HG03442 (cell line): ENCODE results near the gene ARL10.
A peak's percentile ranks its signal among the peaks of the same experiment; 100 is the strongest.

Experiments used
- ATAC-seq: cut with Tn5 transposase; IDR thresholded peaks from one replicate; pipeline ENCODE4 v1.9.1; 2021; ENCODE audit warnings: mild to moderate bottlenecking, moderate library complexity; ENCODE audit not compliant: unreplicated experiment

The ARL10 gene

DNA sequence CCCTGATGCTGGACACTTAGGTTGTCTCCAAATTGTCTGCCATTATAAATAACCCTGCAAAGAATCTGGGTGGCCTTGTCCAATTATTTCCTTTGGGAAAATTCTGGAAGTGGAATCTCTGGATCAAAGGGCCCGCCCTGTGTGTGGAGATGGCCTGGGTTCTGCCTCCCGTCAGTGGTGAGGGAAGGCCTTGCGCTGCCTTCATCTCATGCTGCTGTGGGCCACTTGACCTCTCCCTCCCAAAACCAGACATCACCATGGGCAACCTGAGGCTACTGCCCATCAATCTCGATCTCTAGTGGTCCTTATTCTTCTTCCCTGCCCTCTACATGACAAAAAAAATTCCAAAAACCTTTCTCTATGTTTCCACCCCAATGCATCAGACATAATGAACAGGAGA, 44.5 kb downstream of the ARL10 start:
- no peak for ATAC-seq

DNA sequence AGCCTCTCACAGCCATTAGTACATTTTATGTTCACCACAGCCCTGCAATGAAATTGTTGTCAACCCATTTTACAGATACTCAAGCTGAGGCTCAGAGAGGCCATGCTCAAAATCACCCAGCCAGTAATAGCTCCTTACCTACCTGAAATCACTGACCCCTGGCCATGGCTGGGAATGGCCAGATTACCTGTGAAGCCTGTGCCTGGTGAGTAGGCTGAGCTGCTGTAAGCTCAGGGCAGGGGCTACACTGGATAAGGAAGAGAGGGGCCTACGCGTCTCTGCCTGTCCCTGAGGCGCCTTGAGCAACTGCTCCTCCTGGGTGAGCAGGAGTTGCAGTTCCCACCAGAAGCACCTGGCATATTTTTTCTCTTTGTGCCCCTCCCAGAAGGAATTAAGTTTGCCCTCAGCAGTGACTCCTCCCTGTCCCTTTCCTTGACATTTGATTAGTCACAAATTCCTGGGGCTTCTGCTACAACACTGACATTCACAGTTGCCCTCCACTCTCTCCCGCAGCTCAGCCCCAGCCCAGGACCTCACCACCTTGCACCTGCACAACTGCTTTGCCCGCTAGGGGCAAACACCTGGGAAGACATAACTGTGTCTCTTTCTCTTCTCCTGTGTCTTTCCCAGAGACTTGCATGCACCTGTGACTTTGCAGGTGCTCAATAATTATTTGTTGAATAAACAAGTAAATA, 45.3 kb downstream of the ARL10 start:
- ATAC-seq = no peak

- no peak for ATAC-seq
These were observed 47.4 kb downstream of the ARL10 start for GRCh38 chr5:176412517-176413254.

DNA sequence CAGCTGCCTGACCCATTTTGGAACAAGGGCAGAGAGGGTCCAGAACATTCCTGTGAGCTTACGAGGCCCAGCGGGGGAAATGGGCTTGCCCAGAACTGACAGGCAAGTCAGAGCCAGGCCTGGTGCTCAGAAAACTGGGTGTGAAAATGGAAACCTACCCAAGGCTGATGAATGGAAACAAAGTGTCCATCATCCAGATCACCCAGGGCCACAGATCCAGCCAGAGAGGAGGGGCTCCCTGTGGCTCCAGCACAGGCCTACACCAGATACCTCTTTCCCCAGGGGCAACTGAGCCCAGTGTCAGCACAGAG, 47.9 kb downstream of the ARL10 start:
- no peak for ATAC-seq

GRCh38 chr5:176413709-176414191, 48.5 kb downstream of the ARL10 start:
- ATAC-seq = no peak

DNA sequence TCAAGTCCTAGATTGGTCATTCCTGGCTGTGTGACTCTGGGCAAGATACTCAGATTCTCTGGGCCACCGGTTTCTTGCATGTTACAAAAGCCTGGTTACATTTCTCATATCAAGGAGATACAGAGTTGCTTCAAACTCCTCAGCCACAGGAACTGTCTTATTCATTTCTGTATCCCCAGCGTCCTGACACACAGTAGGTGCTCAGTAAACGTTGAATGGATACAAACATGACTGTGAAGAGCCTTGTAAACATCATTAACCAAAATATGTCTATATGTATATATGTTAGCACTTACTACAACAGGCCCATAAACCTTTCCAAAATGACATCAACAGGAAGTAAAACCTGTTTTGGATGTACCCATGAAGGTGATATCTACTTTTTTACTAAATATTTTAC, 49.4 kb downstream of the ARL10 start:
- no peak for ATAC-seq

- ATAC-seq = no peak
These were observed 50.1 kb downstream of the ARL10 start for GRCh38 chr5:176415240-176415951.

- ATAC-seq = peak; percentile 88
These were observed 51.0 kb downstream of the ARL10 start, which contains the start of gene CLTB for GRCh38 chr5:176415952-176416924. TSS of gene CLTB (minus strand) at chr5:176416539. CDS start at chr5:176416363, 176 bp downstream.

DNA sequence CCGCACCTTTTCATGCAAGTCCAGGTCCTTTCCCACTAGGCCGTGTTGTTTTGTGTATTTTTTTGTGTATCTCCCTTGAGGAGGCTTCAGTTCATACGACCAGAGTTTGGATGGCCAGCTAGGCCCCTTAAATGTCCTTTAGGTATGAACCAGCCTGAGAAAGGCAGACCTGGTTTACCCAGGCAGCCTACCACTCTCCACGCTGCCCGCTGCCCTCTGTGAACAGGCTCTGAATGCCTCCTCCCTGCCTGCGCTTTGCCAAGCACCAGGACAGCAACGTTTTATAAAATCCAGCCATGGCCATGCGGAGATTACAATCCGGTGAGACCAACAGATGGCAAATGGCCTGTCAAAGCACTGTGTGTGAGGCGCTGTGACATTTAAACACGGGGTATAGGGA, 51.7 kb downstream of the ARL10 start:
- ATAC-seq = no peak

DNA sequence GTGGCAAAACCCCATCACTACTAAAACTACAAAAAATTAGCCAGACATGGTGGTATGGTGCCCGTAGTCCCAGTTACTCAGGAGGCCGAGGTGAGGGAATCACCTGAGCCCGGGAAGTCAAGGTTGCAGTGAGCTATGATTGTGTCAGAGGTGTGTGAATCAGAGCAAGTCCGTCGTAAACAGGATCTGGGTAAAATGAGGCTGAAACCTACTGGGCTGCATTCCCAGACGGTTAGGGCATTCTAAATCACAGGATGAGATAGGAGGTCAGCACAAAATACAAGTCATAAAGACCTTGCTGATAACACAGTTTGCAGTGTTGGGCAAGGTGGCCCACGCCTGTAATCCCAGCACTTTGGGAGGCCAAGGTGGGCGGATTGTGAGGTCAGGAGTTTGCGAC, 53.0 kb downstream of the ARL10 start:
- ATAC-seq = no peak

- ATAC-seq = no peak
These were observed 54.8 kb downstream of the ARL10 start for GRCh38 chr5:176420086-176420485.

GRCh38 chr5:176420972-176421544, 55.8 kb downstream of the ARL10 start:
- no peak for ATAC-seq

DNA sequence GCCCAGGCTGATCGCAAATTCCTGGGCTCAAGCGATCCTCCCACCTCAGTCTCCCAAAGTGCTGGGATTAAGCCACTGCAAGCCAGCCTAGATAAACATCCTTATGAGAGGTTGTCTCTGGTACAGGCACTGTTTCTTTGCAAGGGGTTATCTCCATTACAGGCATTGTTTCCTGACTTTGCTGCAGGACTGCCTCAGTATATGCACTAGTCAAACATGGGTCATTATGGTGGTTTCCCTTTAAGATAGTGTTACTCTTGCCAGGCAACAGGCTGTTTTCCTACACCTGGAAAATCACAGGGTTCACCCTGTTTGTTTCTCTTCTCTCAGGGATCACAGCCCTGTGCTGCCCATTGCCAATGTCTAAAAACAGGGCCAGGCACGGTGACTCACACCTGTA, 58.9 kb downstream of the ARL10 start:
- ATAC-seq = no peak

GRCh38 chr5:176425138-176425537, 59.9 kb downstream of the ARL10 start:
- no peak for ATAC-seq

DNA sequence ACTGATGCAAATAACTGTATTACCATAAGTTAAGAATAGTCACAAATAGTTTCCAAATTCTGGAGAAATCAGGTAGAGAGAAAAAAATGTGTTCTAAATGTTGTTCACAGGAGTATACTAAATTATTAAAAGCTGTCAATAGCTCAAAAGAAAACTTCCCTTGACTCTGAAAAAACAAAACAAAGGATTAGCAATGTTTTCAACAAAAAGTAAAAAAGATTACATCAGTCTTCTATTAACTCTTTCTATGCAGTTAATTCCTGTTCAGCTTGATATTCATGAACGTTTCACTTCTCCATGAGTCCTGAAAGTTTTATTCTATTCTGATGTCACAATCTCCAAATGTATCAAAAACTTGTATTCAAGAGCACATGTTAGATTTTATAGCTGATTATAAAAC, 60.5 kb downstream of the ARL10 start:
- ATAC-seq = no peak

DNA sequence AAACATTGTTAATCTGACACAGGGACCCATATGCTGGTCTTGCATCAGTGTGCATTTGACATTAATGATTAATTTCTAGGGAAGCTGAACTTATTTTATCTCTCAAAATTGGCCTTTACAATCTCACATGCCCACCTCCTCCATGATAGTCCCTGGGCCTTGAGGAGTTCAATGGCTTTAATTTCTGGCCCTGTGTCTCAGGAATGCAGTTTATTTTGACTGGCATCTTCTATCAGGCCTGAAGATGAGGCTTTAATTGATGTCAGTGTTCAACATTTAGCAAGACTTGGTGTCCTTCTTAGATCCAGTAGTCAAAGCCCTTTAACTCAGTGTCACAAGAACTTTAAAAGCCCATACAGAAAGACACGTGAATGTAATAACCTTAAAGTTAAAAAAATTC, 61.6 kb downstream of the ARL10 start:
- no peak for ATAC-seq

GRCh38 chr5:176427971-176428370, 62.7 kb downstream of the ARL10 start:
- no peak for ATAC-seq

- no peak for ATAC-seq
These were observed 64.7 kb downstream of the ARL10 start for GRCh38 chr5:176429972-176430371.
